Superior temporal gyrus (tissue), 1 donor: ENCODE measurements around the gene TBC1D14.

Source experiments
- DNase-seq: peaks from one replicate; pipeline ENCODE4 v3.0.0-alpha.2; 2016; ENCODE audit errors: extremely low spot score

Gene TBC1D14

GRCh38 chr4:7021930-7022664 lies 112.5 kb downstream of the TBC1D14 start:
- DNase-seq, result no peak

- DNase-seq, result peak; percentile 18
Measured at GRCh38 chr4:7023486-7023885, 113.9 kb downstream of the TBC1D14 start.

- DNase-seq, result no peak
Measured at GRCh38 chr4:7023901-7024300, 114.3 kb downstream of the TBC1D14 start.

GRCh38 chr4:7024336-7024890 lies 114.8 kb downstream of the TBC1D14 start:
- no peak for DNase-seq

- no peak for DNase-seq
Measured at GRCh38 chr4:7025040-7025602, 115.5 kb downstream of the TBC1D14 start.

GRCh38 chr4:7026107-7026506 lies 116.5 kb downstream of the TBC1D14 start:
- no peak for DNase-seq

- DNase-seq, result no peak
Measured at GRCh38 chr4:7027284-7027683, 117.7 kb downstream of the TBC1D14 start.

- DNase-seq, result no peak
Measured at GRCh38 chr4:7027913-7028312, 118.3 kb downstream of the TBC1D14 start.

- DNase-seq, result peak; percentile 26
Measured at GRCh38 chr4:7029212-7029611, 119.6 kb downstream of the TBC1D14 start.

GRCh38 chr4:7029921-7030320 lies 120.3 kb downstream of the TBC1D14 start:
- no peak for DNase-seq

GRCh38 chr4:7030856-7031255 lies 121.2 kb downstream of the TBC1D14 start:
- no peak for DNase-seq

GRCh38 chr4:7031558-7032449 lies 122.2 kb downstream of the TBC1D14 start:
- no peak for DNase-seq

- no peak for DNase-seq
Measured at GRCh38 chr4:7032596-7032995, 123.0 kb downstream of the TBC1D14 start.

- DNase-seq, result no peak
Measured at GRCh38 chr4:7034262-7035081, 124.8 kb downstream of the TBC1D14 start.

- no peak for DNase-seq
Measured at GRCh38 chr4:7037425-7037824, 127.8 kb downstream of the TBC1D14 start.

GRCh38 chr4:7040765-7041164 lies 131.1 kb downstream of the TBC1D14 start:
- no peak for DNase-seq

- no peak for DNase-seq
Measured at GRCh38 chr4:7041246-7041645, 131.6 kb downstream of the TBC1D14 start.

- DNase-seq, result no peak
Measured at GRCh38 chr4:7041801-7042502, 132.3 kb downstream of the TBC1D14 start.

- peak; percentile 97 for DNase-seq
Measured at GRCh38 chr4:7042503-7043283, 133.1 kb downstream of the TBC1D14 start.
